Activated T-cell treated with anti-CD3 and anti-CD28 coated beads, Interleukin-2, amount 50 U/mL, for 24 hours (primary cell): ENCODE data around the gene TPPP.

ENCODE experiments used
- DNase-seq: peaks from one replicate; pipeline ENCODE4 v3.0.0-alpha.2; 2020
- H3K27ac Mint-ChIP-seq: 2 replicates; pipeline ENCODE4 v1.8.0; 2020; ENCODE audit warnings: mild to moderate bottlenecking, mixed read lengths
- H3K27me3 Mint-ChIP-seq: 2 replicates; pipeline ENCODE4 v1.8.0; 2020; ENCODE audit warnings: mixed read lengths
- H3K36me3 Mint-ChIP-seq: 2 replicates; pipeline ENCODE4 v1.8.0; 2020; ENCODE audit warnings: low read depth, mixed read lengths
- H3K4me1 Mint-ChIP-seq: 2 replicates; pipeline ENCODE4 v1.8.0; 2020; ENCODE audit warnings: low read depth, mixed read lengths
- H3K4me3 Mint-ChIP-seq: 2 replicates; pipeline ENCODE4 v1.8.0; 2020; ENCODE audit warnings: mild to moderate bottlenecking, moderate library complexity, mixed read lengths
- H3K9me3 Mint-ChIP-seq: 2 replicates; pipeline ENCODE4 v1.8.0; 2020; ENCODE audit warnings: mixed read lengths

The TPPP gene

DNA sequence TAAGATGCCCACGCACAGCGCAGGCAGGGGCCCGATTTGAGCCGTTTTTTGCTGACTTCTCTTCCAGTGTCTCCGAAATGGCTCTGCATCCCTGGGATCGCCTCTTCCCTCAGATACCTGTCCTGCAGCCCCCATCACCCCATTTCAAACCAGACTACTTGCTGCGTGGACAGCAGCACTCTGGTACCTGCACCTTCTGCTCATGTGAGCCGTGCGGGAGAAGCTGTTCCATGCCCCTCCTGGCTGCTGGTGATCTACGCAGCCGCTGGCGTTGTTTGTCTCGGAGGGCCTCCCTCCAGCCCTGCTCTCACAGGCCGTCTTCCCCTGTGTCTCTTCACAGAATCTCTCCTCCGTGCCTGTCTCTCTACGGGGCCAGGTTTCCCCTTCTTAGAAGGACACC lies 67.6 kb downstream of the TPPP start:
- H3K27me3 Mint-ChIP-seq, result no peaks in the 10 kb centered on the region
- H3K4me1 Mint-ChIP-seq, result no peaks in the 10 kb centered on the region
- peaks cover 77% of the 10 kb centered on the region for H3K36me3 Mint-ChIP-seq
- H3K27ac Mint-ChIP-seq, result no peak overlapping the region
- DNase-seq, result no peak
- H3K9me3 Mint-ChIP-seq, result no peaks in the 10 kb centered on the region
- H3K4me3 Mint-ChIP-seq, result no peak overlapping the region

DNA sequence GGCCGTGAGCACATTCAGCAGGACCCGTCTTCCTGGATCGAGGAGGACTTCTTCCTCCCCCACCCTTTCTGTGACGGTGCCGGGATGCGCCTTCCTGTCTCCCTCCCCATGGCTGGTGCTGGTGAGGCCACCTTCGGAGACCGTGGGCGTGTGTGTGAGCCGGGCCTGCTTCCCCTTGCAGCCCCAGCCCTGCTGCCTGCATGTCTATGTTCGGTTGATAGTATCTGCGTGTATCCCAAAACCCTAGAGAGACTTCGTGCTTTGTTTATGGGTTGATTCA lies 68.3 kb downstream of the TPPP start:
- H3K4me1 Mint-ChIP-seq, result no peaks in the 10 kb centered on the region
- H3K9me3 Mint-ChIP-seq, result no peaks in the 10 kb centered on the region
- no peaks in the 10 kb centered on the region for H3K27me3 Mint-ChIP-seq
- DNase-seq, result no peak
- no peak overlapping the region for H3K4me3 Mint-ChIP-seq
- no peak overlapping the region for H3K27ac Mint-ChIP-seq
- peaks cover 83% of the 10 kb centered on the region for H3K36me3 Mint-ChIP-seq

DNA sequence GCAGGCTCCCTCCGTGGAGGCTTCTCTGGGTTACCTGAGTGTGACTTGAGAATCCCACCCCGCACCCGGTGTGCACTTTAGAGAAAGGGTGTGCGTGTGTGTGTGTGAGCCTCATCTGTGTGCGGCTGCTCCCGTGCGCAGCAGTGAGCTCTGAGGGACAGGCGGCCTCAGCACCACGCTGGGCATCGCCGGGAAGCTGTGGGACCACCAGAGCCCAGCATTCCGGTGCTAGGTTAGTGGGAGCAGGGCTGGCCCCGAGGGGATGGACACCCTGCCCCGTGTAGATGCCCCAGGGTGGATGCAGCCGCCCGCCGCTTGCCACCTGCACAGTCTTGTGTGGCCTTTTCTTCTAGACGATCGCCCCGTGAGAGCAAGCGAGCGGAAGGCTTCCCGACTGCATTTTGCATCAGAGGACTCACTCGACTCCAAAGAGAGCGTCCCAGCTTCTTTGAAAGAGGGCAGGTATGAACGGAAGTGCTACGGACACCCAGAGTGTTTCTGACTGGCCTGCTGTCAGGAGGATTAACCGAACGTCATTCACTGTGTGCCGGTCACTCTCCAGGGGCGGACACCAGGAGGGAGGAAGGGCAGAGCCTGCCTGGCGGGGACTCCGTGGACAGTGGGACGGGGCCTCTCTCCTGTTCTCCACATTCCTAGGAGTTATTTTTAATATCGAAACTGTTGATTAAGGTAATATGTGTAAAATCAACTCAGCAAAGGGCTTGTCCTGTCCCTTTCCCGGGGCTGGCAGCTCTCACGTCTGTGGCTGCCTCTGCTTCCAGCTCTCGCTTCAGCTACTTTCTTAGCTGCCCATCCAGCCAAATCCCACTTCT lies 68.8 kb downstream of the TPPP start:
- Mint-ChIP-seq H3K27me3 (no peaks in the 10 kb centered on the region), H3K9me3 (no peaks in the 10 kb centered on the region), H3K4me3 (no peak overlapping the region), H3K36me3 (peaks cover 89% of the 10 kb centered on the region), H3K4me1 (no peaks in the 10 kb centered on the region), H3K27ac (no peak overlapping the region)
- DNase-seq, result no peak

DNA sequence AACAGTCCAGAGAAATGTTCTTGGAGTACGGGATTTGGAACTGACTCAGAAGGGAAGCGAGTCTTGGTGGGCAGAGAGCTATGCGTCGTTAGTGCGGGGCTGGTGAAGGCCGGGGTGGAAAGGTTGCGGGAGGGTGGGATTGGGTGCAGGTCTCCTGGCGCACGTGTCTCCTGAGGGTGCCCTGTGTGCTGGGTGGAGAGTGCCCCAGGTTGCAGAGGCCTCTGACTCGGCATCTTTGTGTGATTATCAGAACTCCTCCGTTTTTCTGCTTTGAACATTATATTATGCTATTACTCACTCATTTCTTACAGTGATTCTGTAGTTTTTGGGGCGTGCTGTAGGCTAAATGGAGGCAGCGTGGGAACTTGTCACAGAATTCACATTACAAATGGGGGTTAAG lies 69.6 kb downstream of the TPPP start:
- no peaks in the 10 kb centered on the region for H3K4me1 Mint-ChIP-seq
- H3K27me3 Mint-ChIP-seq, result no peaks in the 10 kb centered on the region
- H3K9me3 Mint-ChIP-seq, result no peaks in the 10 kb centered on the region
- no peak overlapping the region for H3K4me3 Mint-ChIP-seq
- DNase-seq, result no peak
- peaks cover 91% of the 10 kb centered on the region for H3K36me3 Mint-ChIP-seq
- no peak overlapping the region for H3K27ac Mint-ChIP-seq

DNA sequence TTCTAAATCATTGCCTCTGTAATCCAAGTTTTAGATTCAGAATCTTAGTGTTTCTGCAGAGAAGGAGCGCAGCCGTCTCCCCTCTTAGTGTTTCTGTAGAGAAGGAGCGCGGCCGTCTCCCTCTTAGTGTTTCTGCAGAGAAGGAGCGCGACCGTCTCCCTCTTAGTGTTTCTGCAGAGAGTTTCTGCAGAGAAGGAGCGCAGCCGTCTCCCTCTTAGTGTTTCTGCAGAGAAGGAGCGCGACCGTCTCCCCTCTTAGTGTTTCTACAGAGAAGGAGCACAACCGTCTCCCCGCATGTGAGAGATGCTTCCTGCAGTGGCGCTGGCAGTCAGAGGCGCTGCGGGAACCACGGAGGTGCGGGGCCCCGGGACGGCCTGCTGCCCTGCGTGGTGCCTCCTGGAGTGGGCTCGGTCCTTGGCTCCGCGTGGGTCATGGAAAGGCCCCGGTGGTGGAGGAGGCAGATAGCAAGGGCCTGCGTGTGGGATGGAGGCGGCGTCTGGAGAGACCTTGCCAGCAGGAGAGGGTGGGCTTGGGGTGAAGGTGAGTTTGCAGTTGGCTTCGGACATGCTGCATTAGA lies 70.1 kb downstream of the TPPP start:
- Mint-ChIP-seq H3K9me3 (no peaks in the 10 kb centered on the region), H3K36me3 (peaks cover 92% of the 10 kb centered on the region), H3K4me1 (no peaks in the 10 kb centered on the region), H3K27me3 (no peaks in the 10 kb centered on the region), H3K4me3 (no peak overlapping the region), H3K27ac (no peak overlapping the region)
- DNase-seq, result no peak

DNA sequence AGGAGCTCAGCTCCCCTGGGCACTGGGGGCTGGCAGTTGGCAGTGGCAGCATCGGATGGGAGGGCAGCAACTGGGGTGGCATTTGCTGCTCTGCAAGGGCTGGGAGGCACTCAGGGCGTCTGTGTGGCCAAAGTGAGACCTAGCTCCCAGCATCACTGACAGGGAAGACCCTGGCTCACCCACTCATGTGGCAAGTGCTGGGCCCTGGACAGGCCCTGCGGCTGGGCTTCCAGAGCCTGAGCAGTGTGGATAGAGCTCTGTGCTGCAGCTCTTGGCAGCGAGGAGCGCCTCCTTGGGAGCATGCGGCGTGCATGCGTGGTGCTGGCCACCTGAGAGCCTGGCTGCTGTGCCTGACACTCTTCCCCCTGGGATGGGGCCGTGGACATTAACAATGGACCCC lies 70.8 kb downstream of the TPPP start:
- H3K9me3 Mint-ChIP-seq, result no peaks in the 10 kb centered on the region
- peaks cover 92% of the 10 kb centered on the region for H3K36me3 Mint-ChIP-seq
- no peak overlapping the region for H3K27ac Mint-ChIP-seq
- no peaks in the 10 kb centered on the region for H3K4me1 Mint-ChIP-seq
- H3K4me3 Mint-ChIP-seq, result no peak overlapping the region
- H3K27me3 Mint-ChIP-seq, result no peaks in the 10 kb centered on the region
- DNase-seq, result no peak

DNA sequence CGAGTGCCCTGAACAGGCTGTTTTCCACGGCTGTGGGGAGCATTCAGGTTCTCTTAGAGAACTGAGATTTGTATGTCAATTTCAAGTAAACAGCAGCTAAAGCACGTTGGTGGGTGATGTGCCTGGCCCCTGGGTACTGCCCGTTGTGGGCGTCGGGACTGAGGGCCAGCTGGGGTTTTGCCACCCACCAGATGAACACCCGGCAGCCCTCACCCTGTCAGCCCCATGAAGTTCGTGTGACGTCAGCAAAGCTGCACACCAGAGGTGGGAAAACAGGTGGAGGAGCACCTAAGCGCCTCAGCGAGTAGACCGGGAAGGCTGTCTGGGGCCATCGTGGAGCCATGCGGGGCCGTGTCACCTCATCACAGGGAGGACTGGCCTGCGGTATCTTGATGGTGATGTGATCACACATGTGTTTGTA lies 71.8 kb downstream of the TPPP start:
- H3K9me3 Mint-ChIP-seq, result no peaks in the 10 kb centered on the region
- H3K4me1 Mint-ChIP-seq, result peaks cover 6% of the 10 kb centered on the region
- H3K4me3 Mint-ChIP-seq, result no peak overlapping the region
- DNase-seq, result peak; percentile 13
- H3K27ac Mint-ChIP-seq, result no peak overlapping the region
- peaks cover 91% of the 10 kb centered on the region for H3K36me3 Mint-ChIP-seq
- H3K27me3 Mint-ChIP-seq, result no peaks in the 10 kb centered on the region

DNA sequence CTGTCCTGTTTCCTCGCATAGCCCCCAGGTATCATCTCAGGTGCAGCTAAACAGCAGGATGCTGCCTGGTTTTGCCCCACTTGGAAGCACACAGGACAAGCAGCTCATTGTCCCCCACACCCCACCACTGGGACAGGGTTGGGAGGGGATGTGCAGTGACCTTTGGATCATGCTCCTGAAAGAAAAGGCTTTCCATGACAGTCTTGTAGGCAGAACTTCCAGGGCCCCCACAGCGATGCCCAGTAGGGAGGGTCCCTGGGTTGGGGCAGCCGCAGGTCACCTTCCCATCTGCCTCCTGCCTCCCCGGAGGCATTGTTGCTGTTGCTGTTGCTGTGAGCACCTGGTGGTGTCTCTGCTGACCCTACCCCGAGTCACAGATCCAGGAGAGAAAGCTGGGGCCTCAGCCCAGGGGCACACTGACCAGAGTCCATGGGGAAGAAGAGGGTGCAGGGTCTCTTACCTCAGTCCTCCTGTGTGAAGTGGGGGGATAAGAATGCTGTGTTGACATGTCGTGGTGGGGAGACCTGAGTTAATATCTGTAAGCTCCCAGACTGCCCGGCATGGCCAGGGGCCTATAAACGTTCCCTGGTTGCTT lies 72.5 kb downstream of the TPPP start:
- Mint-ChIP-seq H3K4me3 (no peak overlapping the region), H3K27me3 (no peaks in the 10 kb centered on the region)
- DNase-seq, result peak; percentile 17

DNA sequence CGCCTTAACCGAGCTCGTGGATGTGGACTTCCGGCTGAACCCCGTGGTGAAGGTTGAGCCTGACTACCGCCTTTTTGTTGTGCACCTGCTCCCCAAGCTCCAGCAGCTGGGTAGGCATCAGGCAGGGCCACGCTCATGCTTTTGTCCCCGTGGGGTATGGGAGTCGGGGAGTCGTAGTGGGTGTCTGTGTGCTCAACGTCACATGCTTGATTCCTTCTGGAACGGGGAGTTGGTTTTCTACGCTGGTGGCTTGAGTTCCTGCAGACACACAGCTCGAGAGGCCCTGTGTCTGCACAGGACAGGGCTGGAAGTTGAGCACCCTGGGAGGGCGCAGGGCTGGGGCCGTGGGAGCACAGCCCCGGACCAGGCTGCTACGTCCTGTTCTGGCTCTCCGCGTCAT lies 73.0 kb downstream of the TPPP start:
- DNase-seq, result peak; percentile 8
- Mint-ChIP-seq H3K27ac (peak overlapping the region; percentile 28), H3K27me3 (no peaks in the 10 kb centered on the region), H3K4me1 (peaks cover 13% of the 10 kb centered on the region), H3K9me3 (no peaks in the 10 kb centered on the region), H3K4me3 (no peak overlapping the region), H3K36me3 (peaks cover 90% of the 10 kb centered on the region)

More for the DNA sequence above, 72.5 kb downstream of the TPPP start:
- H3K4me1 Mint-ChIP-seq, result peaks cover 8% of the 10 kb centered on the region
- H3K27ac Mint-ChIP-seq, result peak overlapping the region; percentile 28
- no peaks in the 10 kb centered on the region for H3K9me3 Mint-ChIP-seq
- H3K36me3 Mint-ChIP-seq, result peaks cover 91% of the 10 kb centered on the region

DNA sequence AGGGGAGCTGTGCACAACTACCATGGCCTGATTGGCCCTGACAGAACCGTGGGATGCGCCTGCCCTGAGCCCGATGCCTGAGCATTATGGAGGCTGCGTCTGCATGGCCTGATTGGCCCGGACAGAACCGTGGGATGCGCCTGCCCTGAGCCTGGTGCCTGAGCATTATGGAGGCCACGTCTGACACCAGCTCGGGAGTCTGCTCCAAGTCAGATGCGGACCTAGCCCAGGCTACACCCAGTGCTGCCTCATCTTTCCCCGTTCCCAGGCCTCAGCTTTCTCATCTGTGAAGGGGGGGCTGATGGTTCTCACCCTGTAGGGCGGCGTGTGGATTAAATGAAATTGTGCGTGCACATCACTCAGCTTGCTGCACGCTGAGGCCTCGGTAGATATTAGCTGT lies 73.7 kb downstream of the TPPP start:
- Mint-ChIP-seq H3K27ac (no peak overlapping the region), H3K9me3 (no peaks in the 10 kb centered on the region), H3K36me3 (peaks cover 88% of the 10 kb centered on the region), H3K4me3 (no peak overlapping the region), H3K4me1 (peaks cover 18% of the 10 kb centered on the region), H3K27me3 (no peaks in the 10 kb centered on the region)
- no peak for DNase-seq

DNA sequence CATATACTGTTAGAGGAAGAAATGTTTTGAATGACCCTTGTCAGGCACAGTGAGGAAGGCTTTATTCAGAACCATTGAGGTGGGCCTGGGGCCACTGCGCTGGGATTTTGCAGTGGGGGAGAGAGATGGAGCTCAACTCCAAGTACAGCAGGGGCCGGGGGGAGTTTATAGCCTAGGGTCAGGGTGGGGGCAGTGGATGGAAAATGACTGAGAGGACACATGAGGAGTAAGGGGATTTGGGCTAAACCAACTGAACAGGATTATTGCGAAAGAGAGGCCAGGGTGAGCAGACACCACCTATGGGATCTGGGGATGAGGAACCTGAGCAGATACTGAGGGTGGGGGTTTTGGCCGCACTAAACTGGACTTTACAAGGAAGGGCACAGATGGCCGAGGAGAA lies 74.7 kb downstream of the TPPP start:
- no peaks in the 10 kb centered on the region for H3K27me3 Mint-ChIP-seq
- peaks cover 28% of the 10 kb centered on the region for H3K4me1 Mint-ChIP-seq
- no peaks in the 10 kb centered on the region for H3K9me3 Mint-ChIP-seq
- DNase-seq, result no peak
- no peak overlapping the region for H3K27ac Mint-ChIP-seq
- peaks cover 83% of the 10 kb centered on the region for H3K36me3 Mint-ChIP-seq
- H3K4me3 Mint-ChIP-seq, result no peak overlapping the region

DNA sequence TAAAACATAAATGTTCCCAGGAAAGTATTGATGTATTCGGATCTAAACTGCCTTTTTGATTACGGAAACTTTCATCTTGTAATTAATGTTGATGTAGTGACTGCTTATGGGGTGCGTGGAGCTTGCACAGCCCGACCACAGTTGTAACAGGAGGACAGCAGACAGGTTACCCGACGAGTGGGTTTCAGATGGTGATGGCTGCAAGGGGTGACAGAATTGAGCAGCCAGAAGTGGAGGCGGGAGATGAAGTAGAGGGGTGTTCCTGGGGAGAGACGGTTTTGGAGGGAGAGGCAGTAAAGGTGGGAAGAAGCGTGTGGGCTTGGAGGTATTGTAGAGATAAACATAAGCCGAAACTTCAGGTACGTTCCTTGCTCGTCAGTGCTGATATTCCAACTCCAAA lies 75.3 kb downstream of the TPPP start:
- Mint-ChIP-seq H3K27me3 (no peaks in the 10 kb centered on the region), H3K27ac (no peak overlapping the region), H3K4me1 (peaks cover 32% of the 10 kb centered on the region), H3K36me3 (peaks cover 84% of the 10 kb centered on the region), H3K4me3 (no peak overlapping the region), H3K9me3 (no peaks in the 10 kb centered on the region)
- DNase-seq, result no peak

DNA sequence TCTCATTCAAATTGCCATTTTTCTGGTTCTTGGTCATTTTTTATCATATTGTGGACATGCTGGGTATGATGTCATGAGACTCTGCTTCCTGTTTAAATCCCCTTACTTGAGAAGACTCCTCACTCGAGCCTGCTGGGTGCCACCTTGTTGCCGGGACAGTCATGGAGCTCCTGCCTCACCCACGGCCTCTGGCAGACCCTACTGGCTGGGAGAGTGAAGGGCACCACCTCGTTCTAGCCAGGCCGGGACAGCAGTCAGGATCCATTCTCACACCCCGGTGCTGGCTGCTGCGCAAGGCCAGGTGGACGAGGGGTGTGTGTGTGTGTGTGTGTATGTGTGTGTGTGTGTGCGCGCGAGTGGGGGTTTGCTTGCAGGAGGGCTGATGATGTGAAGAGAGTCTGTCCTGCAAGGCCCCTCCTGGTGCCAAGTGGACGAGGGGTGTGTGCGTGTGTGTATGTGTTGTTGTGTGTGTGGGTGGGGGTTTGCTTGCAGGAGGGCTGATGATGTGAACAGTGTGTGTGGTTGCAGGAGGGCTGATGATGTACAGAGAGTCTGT lies 76.6 kb downstream of the TPPP start:
- H3K4me3 Mint-ChIP-seq, result no peak overlapping the region
- H3K27me3 Mint-ChIP-seq, result no peaks in the 10 kb centered on the region
- no peaks in the 10 kb centered on the region for H3K9me3 Mint-ChIP-seq
- H3K27ac Mint-ChIP-seq, result no peak overlapping the region
- H3K36me3 Mint-ChIP-seq, result peaks cover 77% of the 10 kb centered on the region
- peak; percentile 14 for DNase-seq
- peaks cover 35% of the 10 kb centered on the region for H3K4me1 Mint-ChIP-seq

DNA sequence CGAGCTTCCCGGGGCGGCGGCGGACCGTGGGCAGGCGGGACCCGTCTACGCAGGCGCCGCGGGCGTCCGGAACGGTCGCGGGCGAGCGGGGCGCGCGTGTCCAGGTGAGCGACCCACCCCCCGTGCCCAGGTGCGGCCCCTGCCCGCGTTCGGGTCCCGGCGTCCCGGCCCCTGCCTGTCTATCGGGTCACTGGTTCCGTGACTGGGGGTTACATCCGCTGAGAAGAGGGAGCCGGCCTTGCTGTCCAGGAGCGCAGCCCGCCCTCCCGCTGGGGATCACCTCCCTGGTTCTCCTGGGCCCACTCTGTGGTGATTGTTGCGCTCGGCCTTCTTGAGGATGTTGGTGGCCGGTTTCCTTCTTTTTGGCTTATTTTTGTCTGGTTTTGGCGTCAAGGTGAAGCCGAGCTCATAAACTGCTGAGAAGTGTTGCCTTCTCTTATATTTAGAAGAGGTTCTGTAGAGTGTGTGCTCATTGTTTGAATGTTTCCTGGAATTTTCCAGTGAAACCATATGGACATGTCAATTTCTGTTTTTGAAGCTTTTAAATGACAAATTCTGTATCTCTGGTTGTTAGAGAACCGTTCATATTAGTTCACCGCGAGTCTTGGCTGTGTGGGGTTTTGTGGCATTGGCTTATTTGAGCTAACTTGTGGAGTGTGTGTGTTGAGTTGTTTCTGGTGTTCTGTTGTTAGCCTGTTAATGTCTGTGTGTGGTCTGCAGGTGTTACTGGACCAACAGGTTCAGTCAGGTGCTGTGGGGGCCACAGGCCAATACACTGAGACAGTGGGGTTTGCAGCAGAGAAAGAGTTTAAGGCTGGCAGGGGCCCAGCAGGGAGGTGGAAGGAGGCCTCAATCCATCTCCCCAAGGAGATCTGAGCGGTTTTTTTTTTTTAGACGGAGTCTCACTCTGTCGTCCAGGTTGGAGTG lies 80.4 kb downstream of the TPPP start:
- Mint-ChIP-seq H3K27ac (peak overlapping the region; percentile 91), H3K4me3 (peak overlapping the region; percentile 88), H3K36me3 (peaks cover 41% of the 10 kb centered on the region), H3K27me3 (peaks cover 6% of the 10 kb centered on the region), H3K4me1 (peaks cover 49% of the 10 kb centered on the region), H3K9me3 (no peaks in the 10 kb centered on the region)
- DNase-seq, result peak; percentile 28
